ENCODE measurements around the gene INPP5D. TPM values are rescaled to one million over a fixed set of nuclear protein-coding genes. Genes with fewer than 3 reads are reported as not detected.
"Not testable (repeated sequence)": the region's sequence is repeated elsewhere in the genome, so short reads cannot be mapped to it uniquely, and the experiment has no call there.

INPP5D gene
- total and polyA plus RNA-seq, 4 donors: 11.4 to 22.6 (median 17.4) TPM

DNA sequence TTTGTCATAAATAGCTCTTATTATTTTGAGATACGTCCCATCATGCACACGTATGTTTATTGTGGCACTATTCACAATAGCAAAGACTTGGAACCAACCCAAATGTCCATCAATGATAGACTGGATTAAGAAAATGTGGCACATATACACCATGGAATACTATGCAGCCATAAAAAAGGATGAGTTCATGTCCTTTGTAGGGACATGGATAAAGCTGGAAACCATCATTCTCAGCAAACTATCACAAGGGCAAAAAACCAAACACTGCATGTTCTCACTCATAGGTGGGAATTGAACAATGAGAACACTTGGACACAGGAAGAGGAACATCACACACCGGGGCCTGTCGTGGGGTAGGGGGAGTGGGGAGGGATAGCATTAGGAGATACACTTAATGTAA, 40.5 kb upstream of the INPP5D start:
- not testable (repeated sequence) for H3K4me1 ChIP-seq (ENCODE audit: control insufficient read depth, insufficient read depth, low read length); H3K9me3 ChIP-seq (ENCODE audit: control insufficient read depth, insufficient read depth, low read length); H3K36me3 ChIP-seq (ENCODE audit: control insufficient read depth, insufficient read depth, low read length); DNase-seq (ENCODE audit: low read depth in 4 of 6, low spot score in 6 of 6); H3K4me3 ChIP-seq (ENCODE audit: low read depth, low read length); H3K27ac ChIP-seq (ENCODE audit: low read depth, low read length); H3K27me3 ChIP-seq (ENCODE audit: control insufficient read depth, insufficient read depth, low read length)
- no CpG with 5 or more reads among the region's 4 CpGs for WGBS (ENCODE audit: insufficient coverage)

- H3K27me3 ChIP-seq (ENCODE audit: control insufficient read depth, insufficient read depth, low read length): no peaks in the 10 kb centered on the region
- WGBS (ENCODE audit: insufficient coverage): 100% methylated on average over 2 of the region's 2 CpGs
- no peaks in the 10 kb centered on the region for H3K36me3 ChIP-seq (ENCODE audit: control insufficient read depth, insufficient read depth, low read length)
- H3K9me3 ChIP-seq (ENCODE audit: control insufficient read depth, insufficient read depth, low read length): peaks cover 5% of the 10 kb centered on the region
- no peaks in the 10 kb centered on the region for H3K4me1 ChIP-seq (ENCODE audit: control insufficient read depth, insufficient read depth, low read length)
- no peak overlapping the region for H3K4me3 ChIP-seq (ENCODE audit: low read depth, low read length)
- no peak overlapping the region for H3K27ac ChIP-seq (ENCODE audit: low read depth, low read length)
- DNase-seq (ENCODE audit: low read depth in 4 of 6, low spot score in 6 of 6): no peak
Measured at GRCh38 chr2:233020454-233020853, 39.7 kb upstream of the INPP5D start.

GRCh38 chr2:233021771-233022170, 38.4 kb upstream of the INPP5D start:
- H3K4me3 ChIP-seq (ENCODE audit: low read depth, low read length): no peak overlapping the region
- no peak overlapping the region for H3K27ac ChIP-seq (ENCODE audit: low read depth, low read length)
- peaks cover 5% of the 10 kb centered on the region for H3K9me3 ChIP-seq (ENCODE audit: control insufficient read depth, insufficient read depth, low read length)
- WGBS (ENCODE audit: insufficient coverage): 81% methylated on average over 4 of the region's 8 CpGs
- no peaks in the 10 kb centered on the region for H3K27me3 ChIP-seq (ENCODE audit: control insufficient read depth, insufficient read depth, low read length)
- DNase-seq (ENCODE audit: low read depth in 4 of 6, low spot score in 6 of 6): no peak
- no peaks in the 10 kb centered on the region for H3K36me3 ChIP-seq (ENCODE audit: control insufficient read depth, insufficient read depth, low read length)
- H3K4me1 ChIP-seq (ENCODE audit: control insufficient read depth, insufficient read depth, low read length): no peaks in the 10 kb centered on the region

DNA sequence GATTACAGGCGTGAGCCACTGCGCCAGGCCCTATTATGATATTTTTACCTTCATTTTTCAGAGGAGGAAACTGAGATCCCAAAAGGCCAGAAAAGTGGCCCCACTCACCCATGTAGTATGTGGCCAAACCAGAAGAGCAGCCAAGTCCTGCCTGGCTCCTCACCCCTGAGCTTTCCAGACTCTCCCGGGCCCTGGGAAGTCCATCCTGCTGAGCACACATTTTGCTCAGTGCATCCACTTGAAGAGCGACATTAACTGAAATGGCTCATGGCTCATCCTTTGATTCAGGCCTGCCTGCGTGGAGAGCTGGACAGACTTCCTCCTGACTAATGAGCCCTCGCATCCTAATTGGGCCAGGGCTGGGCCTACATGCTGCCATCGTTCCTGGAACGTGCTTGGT, 37.6 kb upstream of the INPP5D start:
- H3K27me3 ChIP-seq (ENCODE audit: control insufficient read depth, insufficient read depth, low read length): no peaks in the 10 kb centered on the region
- H3K27ac ChIP-seq (ENCODE audit: low read depth, low read length): no peak overlapping the region
- H3K9me3 ChIP-seq (ENCODE audit: control insufficient read depth, insufficient read depth, low read length): peaks cover 5% of the 10 kb centered on the region
- WGBS (ENCODE audit: insufficient coverage): 91% methylated on average over 8 of the region's 8 CpGs
- no peak for DNase-seq (ENCODE audit: low read depth in 4 of 6, low spot score in 6 of 6)
- no peaks in the 10 kb centered on the region for H3K36me3 ChIP-seq (ENCODE audit: control insufficient read depth, insufficient read depth, low read length)
- no peaks in the 10 kb centered on the region for H3K4me1 ChIP-seq (ENCODE audit: control insufficient read depth, insufficient read depth, low read length)
- H3K4me3 ChIP-seq (ENCODE audit: low read depth, low read length): no peak overlapping the region

GRCh38 chr2:233023007-233023760, 37.0 kb upstream of the INPP5D start:
- H3K27me3 ChIP-seq (ENCODE audit: control insufficient read depth, insufficient read depth, low read length): no peaks in the 10 kb centered on the region
- no peak overlapping the region for H3K4me3 ChIP-seq (ENCODE audit: low read depth, low read length)
- WGBS (ENCODE audit: insufficient coverage): 94% methylated on average over 14 of the region's 18 CpGs
- DNase-seq (ENCODE audit: low read depth in 4 of 6, low spot score in 6 of 6): no peak
- H3K9me3 ChIP-seq (ENCODE audit: control insufficient read depth, insufficient read depth, low read length): peaks cover 1% of the 10 kb centered on the region
- H3K27ac ChIP-seq (ENCODE audit: low read depth, low read length): no peak overlapping the region
- H3K4me1 ChIP-seq (ENCODE audit: control insufficient read depth, insufficient read depth, low read length): no peaks in the 10 kb centered on the region
- no peaks in the 10 kb centered on the region for H3K36me3 ChIP-seq (ENCODE audit: control insufficient read depth, insufficient read depth, low read length)

GRCh38 chr2:233023761-233024410, 36.3 kb upstream of the INPP5D start:
- Histone ChIP-seq H3K4me3 (ENCODE audit: low read depth, low read length) (no peak overlapping the region), H3K36me3 (ENCODE audit: control insufficient read depth, insufficient read depth, low read length) (no peaks in the 10 kb centered on the region), H3K4me1 (ENCODE audit: control insufficient read depth, insufficient read depth, low read length) (no peaks in the 10 kb centered on the region), H3K9me3 (ENCODE audit: control insufficient read depth, insufficient read depth, low read length) (no peaks in the 10 kb centered on the region), H3K27me3 (ENCODE audit: control insufficient read depth, insufficient read depth, low read length) (no peaks in the 10 kb centered on the region), H3K27ac (ENCODE audit: low read depth, low read length) (no peak overlapping the region)
- no peak for DNase-seq (ENCODE audit: low read depth in 4 of 6, low spot score in 6 of 6)
- 94% methylated on average over 12 of the region's 14 CpGs for WGBS (ENCODE audit: insufficient coverage)

DNA sequence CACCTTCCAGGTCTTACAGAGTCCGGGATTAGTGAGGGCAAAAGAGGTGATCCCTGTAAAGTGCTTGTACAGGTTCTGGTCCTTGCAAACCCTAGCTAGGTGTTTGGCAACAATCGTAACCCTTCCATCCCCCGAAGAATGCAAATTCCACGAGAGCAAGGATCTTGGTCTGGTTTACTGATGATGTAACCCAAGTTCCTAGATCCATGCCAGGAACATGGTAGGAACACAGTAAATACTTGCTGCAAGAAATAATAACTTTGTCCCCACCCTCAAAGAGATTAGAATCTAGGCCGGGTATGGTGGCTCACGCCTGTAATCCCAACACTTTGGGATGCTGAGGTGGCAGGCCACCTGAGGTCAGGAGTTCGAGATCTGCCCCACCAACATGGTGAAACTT, 34.4 kb upstream of the INPP5D start:
- Histone ChIP-seq H3K27me3 (ENCODE audit: control insufficient read depth, insufficient read depth, low read length) (no peaks in the 10 kb centered on the region), H3K27ac (ENCODE audit: low read depth, low read length) (no peak overlapping the region), H3K9me3 (ENCODE audit: control insufficient read depth, insufficient read depth, low read length) (no peaks in the 10 kb centered on the region), H3K4me3 (ENCODE audit: low read depth, low read length) (no peak overlapping the region), H3K36me3 (ENCODE audit: control insufficient read depth, insufficient read depth, low read length) (no peaks in the 10 kb centered on the region), H3K4me1 (ENCODE audit: control insufficient read depth, insufficient read depth, low read length) (no peaks in the 10 kb centered on the region)
- WGBS (ENCODE audit: insufficient coverage): 93% methylated on average over 3 of the region's 7 CpGs
- DNase-seq (ENCODE audit: low read depth in 4 of 6, low spot score in 6 of 6): no peak

DNA sequence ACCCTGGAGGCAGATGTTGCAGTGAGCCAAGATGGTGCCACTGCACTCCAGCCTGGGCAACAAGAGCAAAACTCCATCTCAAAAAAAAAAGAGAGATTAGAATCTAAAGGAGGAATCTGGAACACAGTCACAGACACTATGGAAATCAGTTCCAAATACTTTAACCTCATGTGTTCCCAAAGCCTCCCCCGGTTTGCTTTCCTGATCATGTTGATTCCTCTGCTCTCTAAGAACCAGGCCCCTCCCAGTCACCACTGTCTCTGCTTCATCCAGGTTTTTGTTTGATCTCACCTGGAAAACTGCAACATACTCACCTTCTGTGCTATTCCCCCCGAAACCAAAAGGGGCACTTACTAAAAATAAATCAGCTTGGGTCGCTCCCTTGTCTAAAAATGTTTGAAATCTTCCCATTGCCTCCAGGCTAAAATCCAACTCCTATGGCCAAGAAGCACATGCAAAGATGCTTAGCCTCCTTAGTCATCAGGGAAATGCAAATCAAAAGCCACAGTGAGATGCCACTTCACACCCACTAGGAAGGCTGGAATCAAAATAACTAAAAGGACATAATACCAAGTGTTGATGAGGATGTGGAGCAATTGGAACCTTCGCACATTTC, 33.8 kb upstream of the INPP5D start:
- DNase-seq (ENCODE audit: low read depth in 4 of 6, low spot score in 6 of 6): no peak
- Histone ChIP-seq H3K4me1 (ENCODE audit: control insufficient read depth, insufficient read depth, low read length) (peaks cover under 1% of the 10 kb centered on the region), H3K27me3 (ENCODE audit: control insufficient read depth, insufficient read depth, low read length) (no peaks in the 10 kb centered on the region), H3K4me3 (ENCODE audit: low read depth, low read length) (no peak overlapping the region), H3K36me3 (ENCODE audit: control insufficient read depth, insufficient read depth, low read length) (no peaks in the 10 kb centered on the region), H3K9me3 (ENCODE audit: control insufficient read depth, insufficient read depth, low read length) (no peaks in the 10 kb centered on the region), H3K27ac (ENCODE audit: low read depth, low read length) (no peak overlapping the region)
- 73% methylated on average over 3 of the region's 4 CpGs for WGBS (ENCODE audit: insufficient coverage)

GRCh38 chr2:233029321-233029720, 30.8 kb upstream of the INPP5D start:
- Histone ChIP-seq H3K27me3 (ENCODE audit: control insufficient read depth, insufficient read depth, low read length) (no peaks in the 10 kb centered on the region), H3K9me3 (ENCODE audit: control insufficient read depth, insufficient read depth, low read length) (no peaks in the 10 kb centered on the region), H3K4me3 (ENCODE audit: low read depth, low read length) (no peak overlapping the region), H3K27ac (ENCODE audit: low read depth, low read length) (no peak overlapping the region), H3K36me3 (ENCODE audit: control insufficient read depth, insufficient read depth, low read length) (no peaks in the 10 kb centered on the region), H3K4me1 (ENCODE audit: control insufficient read depth, insufficient read depth, low read length) (peaks cover 15% of the 10 kb centered on the region)
- no peak for DNase-seq (ENCODE audit: low read depth in 4 of 6, low spot score in 6 of 6)
- 93% methylated on average over 5 of the region's 9 CpGs for WGBS (ENCODE audit: insufficient coverage)
